ENCODE data around the gene SPPL2A.
"Not testable (repeated sequence)": the region's sequence is repeated elsewhere in the genome, so short reads cannot be mapped to it uniquely, and the experiment has no call there.

Gene SPPL2A, protein sequence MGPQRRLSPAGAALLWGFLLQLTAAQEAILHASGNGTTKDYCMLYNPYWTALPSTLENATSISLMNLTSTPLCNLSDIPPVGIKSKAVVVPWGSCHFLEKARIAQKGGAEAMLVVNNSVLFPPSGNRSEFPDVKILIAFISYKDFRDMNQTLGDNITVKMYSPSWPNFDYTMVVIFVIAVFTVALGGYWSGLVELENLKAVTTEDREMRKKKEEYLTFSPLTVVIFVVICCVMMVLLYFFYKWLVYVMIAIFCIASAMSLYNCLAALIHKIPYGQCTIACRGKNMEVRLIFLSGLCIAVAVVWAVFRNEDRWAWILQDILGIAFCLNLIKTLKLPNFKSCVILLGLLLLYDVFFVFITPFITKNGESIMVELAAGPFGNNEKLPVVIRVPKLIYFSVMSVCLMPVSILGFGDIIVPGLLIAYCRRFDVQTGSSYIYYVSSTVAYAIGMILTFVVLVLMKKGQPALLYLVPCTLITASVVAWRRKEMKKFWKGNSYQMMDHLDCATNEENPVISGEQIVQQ

GRCh38 chr15:50765195-50765967 lies at the start of gene SPPL2A:
Gene SPPL2A (minus strand): TSS chr15:50765706. CDS start chr15:50765533, 173 bp downstream.
- peak; percentile 62 to 84 for DNase-seq (ENCODE audit: low read depth in 2 of 2)

DNA sequence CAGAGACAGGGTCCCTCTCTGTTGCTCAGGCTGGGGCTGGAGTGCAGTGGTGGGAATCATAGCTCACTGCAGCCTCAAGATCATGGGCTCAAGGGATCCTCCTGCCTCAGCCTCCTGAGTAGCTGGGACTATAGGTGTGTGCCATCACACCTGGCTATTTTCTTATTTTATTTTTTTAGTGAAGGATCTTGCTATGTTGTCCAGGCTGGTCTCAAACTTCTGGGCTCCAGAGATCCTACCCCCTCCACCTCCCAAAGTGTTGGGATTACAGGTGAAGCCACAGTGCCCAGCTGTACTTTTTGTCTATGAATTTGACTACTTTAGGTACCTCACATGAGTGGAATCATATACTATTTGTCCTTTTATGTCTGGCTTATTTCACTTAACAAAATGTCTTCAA lies 49.1 kb upstream of the SPPL2A start:
- no peak for DNase-seq (ENCODE audit: low read depth in 2 of 2)

DNA sequence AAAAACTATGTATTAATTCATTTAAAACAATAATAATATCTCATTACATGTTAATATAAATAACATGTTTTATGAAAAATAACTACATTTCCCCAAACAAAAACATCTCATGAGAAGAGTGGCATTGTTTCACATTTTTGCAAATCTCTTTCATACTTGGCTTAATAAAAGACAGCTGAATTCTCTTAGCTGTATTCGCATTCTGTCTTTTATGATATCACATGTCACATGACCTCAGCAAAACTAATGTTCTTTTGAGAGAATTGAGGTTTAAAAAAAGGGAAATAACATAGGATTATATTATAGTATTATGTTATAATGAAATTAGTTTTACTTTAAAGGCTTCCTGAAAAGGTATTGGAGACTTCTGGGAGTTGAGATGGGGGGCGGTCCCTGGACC lies 48.4 kb upstream of the SPPL2A start:
- DNase-seq (ENCODE audit: low read depth in 2 of 2), result no peak

GRCh38 chr15:50813089-50813488 lies 47.6 kb upstream of the SPPL2A start:
- DNase-seq (ENCODE audit: low read depth in 2 of 2), result no peak

DNA sequence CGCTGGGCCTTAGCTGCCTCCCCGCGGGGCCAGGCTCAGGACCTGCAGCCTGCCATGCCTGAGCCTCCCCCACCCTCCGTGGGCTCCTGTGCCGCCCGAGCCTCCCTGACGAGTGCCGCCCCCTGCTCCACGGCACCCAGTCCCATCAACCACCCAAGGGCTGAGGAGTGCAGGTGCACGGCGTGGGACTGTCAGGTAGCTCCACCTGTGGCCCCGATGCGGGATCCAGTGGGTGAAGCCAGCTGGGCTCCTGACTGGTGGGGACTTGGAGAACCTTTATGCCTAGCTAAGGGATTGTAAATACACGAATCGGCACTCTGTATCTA lies 46.6 kb upstream of the SPPL2A start:
- DNase-seq (ENCODE audit: low read depth in 2 of 2), result not testable (repeated sequence)

DNA sequence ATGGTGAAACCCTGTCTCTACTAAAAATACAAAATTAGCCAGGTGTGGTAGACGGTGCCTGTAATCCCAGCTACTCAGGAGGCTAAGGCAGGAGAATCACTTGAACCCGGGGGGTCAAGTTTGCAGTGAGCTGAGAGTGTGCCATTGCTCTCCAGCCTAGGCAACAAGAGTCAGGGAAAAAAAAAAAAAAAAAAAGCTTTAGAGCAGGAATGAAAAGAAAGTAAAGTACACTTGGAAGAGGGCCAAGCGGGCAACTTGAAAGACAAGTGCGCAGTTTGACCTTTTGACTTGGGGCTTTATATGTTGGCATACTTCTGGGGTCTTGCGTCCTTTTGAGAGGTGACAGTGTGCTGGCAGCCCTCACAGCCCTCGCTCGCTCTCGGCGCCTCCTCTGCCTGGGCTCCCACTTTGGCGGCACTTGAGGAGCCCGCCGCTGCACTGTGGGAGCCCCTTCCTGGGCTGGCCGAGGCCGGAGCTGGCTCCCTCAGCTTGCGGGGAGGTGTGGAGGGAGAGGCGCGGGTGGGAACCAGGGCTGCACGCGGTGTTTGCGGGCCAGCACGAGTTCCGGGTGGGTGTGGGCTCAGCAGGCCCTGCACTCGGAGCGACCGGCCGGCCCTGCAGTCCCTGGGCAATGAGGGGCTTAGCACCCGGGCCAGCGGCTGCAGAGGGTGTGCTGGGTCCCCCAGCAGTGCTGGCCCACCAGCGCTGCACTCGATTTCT lies 46.1 kb upstream of the SPPL2A start:
- DNase-seq (ENCODE audit: low read depth in 2 of 2), result not testable (repeated sequence)

GRCh38 chr15:50810128-50810527 lies 44.6 kb upstream of the SPPL2A start:
- no peak for DNase-seq (ENCODE audit: low read depth in 2 of 2)

DNA sequence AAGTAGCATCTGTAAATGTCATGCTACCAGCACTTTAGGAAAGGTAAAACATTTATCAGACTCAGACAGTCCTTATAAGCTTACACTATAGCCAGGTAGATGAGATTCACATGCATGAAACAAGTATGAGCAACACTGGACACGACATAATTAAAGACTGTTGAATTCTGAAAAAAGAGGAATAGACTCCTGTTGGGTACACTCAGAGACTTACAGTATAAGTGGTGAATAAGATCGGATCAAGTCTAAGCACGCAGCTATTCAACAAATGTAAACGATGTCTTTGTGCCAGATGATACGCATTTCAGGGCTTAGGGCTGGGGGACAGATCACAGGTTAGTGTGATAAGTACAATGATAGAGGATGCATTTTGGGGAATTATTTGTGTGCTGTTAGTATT lies 43.2 kb upstream of the SPPL2A start:
- DNase-seq (ENCODE audit: low read depth in 2 of 2), result no peak

DNA sequence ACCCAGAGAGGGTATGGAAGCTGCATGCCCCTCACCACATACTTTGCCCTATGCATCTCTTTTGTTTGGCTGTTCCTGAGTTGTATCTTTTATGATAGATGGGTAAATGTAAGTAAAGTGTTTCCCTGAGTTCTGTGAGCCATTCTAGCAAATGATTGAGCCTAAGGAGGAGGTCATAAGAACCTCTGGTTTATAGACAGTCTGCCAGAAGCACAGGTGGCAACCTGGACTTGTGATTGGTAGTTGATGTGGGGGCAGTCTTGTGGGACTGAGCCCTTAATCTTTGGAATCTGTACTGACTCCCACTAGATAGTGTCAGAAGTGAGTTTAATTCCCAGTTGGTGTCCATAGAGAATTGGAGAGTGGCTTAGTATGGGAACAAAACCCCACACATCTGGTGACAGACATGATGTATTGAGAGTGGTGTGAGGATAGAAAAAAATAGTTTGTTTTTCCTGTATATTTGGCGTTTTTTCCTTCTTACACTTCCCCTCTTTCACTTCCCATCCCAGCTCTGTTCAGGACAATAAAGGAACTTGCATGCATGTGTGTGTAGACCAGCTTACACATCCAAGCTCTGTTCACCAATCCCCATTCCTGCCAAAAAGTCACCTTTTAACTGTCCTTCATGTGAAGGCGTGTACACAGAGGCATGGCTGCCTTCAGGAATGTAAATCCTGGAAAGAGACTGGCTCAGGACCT lies 38.1 kb upstream of the SPPL2A start:
- no peak for DNase-seq (ENCODE audit: low read depth in 2 of 2)

- no peak for DNase-seq (ENCODE audit: low read depth in 2 of 2)
Measured at GRCh38 chr15:50800715-50801114, 35.2 kb upstream of the SPPL2A start.

DNA sequence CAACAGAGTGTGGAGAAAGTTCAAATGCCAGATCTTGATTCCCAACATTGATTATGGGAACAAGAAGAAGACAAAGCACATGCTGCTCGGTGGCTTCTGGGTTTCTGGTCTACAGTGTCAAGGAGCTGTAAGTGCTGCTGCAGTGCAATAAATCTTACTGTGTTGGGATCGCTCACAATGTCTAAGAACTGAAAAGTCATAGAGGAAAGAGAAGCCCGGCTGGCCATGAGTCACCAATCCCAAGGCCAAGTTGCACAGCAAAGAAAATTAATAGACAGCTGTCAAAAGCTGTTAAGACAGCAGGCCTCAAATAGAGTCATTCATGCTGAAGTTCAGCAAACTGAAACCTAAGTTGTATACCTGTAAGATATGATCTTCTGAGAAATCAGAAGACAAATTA lies 33.2 kb upstream of the SPPL2A start:
- DNase-seq (ENCODE audit: low read depth in 2 of 2), result no peak

DNA sequence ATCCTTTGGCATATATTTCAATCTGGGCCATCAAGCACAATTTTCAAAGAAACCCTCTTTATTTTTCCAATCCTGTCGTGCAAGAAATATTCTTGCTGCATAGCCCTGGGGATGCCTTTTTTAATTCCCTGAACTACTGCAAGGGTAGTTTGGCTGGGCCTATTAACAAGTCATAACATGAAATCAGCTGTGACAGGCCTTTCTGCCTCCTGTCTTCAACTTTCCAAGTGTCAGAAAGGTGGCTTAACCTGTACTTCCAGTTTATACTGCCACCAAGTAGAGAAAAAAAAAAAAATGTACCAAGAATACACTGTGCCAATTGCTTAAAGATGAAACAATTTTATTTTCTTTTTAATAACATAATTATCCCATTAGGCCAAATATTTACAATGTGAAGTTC lies 32.4 kb upstream of the SPPL2A start:
- DNase-seq (ENCODE audit: low read depth in 2 of 2), result no peak

- no peak for DNase-seq (ENCODE audit: low read depth in 2 of 2)
Measured at GRCh38 chr15:50791486-50791885, 26.0 kb upstream of the SPPL2A start.

GRCh38 chr15:50790778-50791453 lies 25.4 kb upstream of the SPPL2A start:
- DNase-seq (ENCODE audit: low read depth in 2 of 2), result no peak

- no peak for DNase-seq (ENCODE audit: low read depth in 2 of 2)
Measured at GRCh38 chr15:50786871-50787270, 21.4 kb upstream of the SPPL2A start.

DNA sequence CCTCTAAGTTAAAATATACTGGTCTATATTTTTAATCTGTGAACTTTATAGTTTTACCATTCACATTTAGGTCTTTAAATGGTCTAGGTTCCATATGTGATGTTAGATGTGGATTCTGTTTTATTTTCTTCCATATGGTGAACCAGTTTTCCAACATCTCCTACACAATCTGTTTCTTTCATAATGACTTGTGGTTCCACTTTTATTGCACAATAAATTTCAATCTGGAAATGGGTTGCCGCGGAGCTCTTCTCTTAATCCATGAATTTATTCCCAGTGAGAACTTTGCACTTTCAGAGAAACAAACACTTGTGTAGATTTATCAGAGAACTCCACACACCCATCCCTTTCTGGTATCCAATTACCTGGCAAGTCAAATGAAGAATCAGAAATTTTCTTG lies 20.9 kb upstream of the SPPL2A start:
- DNase-seq (ENCODE audit: low read depth in 2 of 2), result no peak

- DNase-seq (ENCODE audit: low read depth in 2 of 2), result no peak
Measured at GRCh38 chr15:50783895-50784294, 18.4 kb upstream of the SPPL2A start.

- no peak for DNase-seq (ENCODE audit: low read depth in 2 of 2)
Measured at GRCh38 chr15:50783411-50783810, 17.9 kb upstream of the SPPL2A start.

DNA sequence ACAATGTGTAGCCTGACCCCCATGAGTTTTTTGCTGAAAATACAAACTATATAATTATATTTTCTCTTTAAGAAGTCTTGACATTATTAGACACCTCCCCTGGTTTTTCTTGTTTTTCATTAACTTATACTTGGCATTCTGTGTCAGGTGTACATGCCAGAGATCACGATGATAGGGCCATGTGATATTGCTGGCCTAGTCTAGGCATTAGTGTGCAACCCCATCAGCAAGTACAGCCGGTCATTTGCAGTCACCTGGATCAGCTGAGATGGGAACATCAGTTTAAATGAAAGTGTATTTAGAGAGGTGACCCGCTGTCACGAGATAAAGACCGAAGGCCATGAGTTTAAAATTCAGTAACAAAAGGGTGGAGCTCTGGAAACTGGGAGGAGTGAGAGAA lies 12.6 kb upstream of the SPPL2A start:
- no peak for DNase-seq (ENCODE audit: low read depth in 2 of 2)

DNA sequence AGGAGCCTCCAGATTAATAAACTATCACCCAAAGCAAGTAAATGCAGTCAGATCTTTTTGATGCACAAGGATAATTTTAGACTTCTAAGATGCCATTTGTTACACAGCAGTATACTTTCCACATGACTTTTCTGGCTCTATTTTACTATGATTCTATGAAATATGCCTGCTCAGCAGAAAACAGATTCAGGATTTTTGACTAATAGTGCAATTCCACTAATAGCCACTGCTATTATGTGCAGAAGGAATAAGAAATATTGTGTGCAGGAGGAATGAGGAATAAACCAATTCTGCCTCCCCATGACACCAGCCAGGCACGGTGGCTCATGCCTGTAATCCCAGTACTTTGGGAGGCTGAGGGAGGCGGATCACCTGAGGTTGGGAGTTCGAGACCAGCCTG lies 11.5 kb upstream of the SPPL2A start:
- DNase-seq (ENCODE audit: low read depth in 2 of 2), result no peak

GRCh38 chr15:50774450-50774849 lies 8.9 kb upstream of the SPPL2A start:
- DNase-seq (ENCODE audit: low read depth in 2 of 2), result no peak
